Liver (tissue), 3 donors: ENCODE results near the gene HMGN4.

ENCODE experiments used
- GABPA ChIP-seq, 2 donors: IDR thresholded peaks in 1 of 2; conservative IDR thresholded peaks in 1 of 2; 2 replicates each; pipeline ENCODE4 v1.6.1; 2016; ENCODE audit warnings: antibody characterized with exemption in 2 of 2, mild to moderate bottlenecking in 1 of 2, moderate library complexity in 1 of 2
- RAD21 ChIP-seq, 2 donors: IDR thresholded peaks; 2 replicates each; pipeline ENCODE4 v1.6.1; 2016; ENCODE audit warnings: antibody characterized with exemption in 2 of 2, mild to moderate bottlenecking in 2 of 2
- SP1 ChIP-seq: IDR thresholded peaks from 2 replicates; pipeline ENCODE4 v1.6.1; 2018; ENCODE audit warnings: antibody characterized with exemption, mild to moderate bottlenecking
- TAF1 ChIP-seq: conservative IDR thresholded peaks from 2 replicates; pipeline ENCODE4 v1.6.1; 2016; ENCODE audit warnings: antibody characterized with exemption, mild to moderate bottlenecking
- TF ChIP-seq, protein P1 (sequence below): fragments of 150-350 bp; IDR thresholded peaks from 2 replicates; pipeline ENCODE4 v1.5.1; 2017; ENCODE audit warnings: improper control_type of control experiment, low read depth, low read length; ENCODE audit not compliant: missing input control
- donor health status: healthy.
- donor health status: healthy.

- TF ChIP-seq, protein P1, sequence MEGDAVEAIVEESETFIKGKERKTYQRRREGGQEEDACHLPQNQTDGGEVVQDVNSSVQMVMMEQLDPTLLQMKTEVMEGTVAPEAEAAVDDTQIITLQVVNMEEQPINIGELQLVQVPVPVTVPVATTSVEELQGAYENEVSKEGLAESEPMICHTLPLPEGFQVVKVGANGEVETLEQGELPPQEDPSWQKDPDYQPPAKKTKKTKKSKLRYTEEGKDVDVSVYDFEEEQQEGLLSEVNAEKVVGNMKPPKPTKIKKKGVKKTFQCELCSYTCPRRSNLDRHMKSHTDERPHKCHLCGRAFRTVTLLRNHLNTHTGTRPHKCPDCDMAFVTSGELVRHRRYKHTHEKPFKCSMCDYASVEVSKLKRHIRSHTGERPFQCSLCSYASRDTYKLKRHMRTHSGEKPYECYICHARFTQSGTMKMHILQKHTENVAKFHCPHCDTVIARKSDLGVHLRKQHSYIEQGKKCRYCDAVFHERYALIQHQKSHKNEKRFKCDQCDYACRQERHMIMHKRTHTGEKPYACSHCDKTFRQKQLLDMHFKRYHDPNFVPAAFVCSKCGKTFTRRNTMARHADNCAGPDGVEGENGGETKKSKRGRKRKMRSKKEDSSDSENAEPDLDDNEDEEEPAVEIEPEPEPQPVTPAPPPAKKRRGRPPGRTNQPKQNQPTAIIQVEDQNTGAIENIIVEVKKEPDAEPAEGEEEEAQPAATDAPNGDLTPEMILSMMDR: no peak
- no peak for TF ChIP-seq TAF1
- TF ChIP-seq RAD21 (IDR thresholded peaks at IDR 0.05): no peak
- TF ChIP-seq SP1: no peak
- TF ChIP-seq GABPA (IDR thresholded peaks at IDR 0.05 in 1 of 2, conservative IDR thresholded peaks at IDR 0.05 in 1 of 2): no peak
Measured at GRCh38 chr6:26578741-26579140, 40.6 kb downstream of the HMGN4 start.
